HS-5 (cell line): ENCODE measurements around the gene LIN28B.

ENCODE experiments used
- DNase-seq: peaks from one replicate; pipeline ENCODE4 v3.0.0-alpha.2; 2012; ENCODE audit warnings: low read depth

LIN28B gene

GRCh38 chr6:105109955-105110895, 153.3 kb downstream of the LIN28B start:
- no peak for DNase-seq

DNA sequence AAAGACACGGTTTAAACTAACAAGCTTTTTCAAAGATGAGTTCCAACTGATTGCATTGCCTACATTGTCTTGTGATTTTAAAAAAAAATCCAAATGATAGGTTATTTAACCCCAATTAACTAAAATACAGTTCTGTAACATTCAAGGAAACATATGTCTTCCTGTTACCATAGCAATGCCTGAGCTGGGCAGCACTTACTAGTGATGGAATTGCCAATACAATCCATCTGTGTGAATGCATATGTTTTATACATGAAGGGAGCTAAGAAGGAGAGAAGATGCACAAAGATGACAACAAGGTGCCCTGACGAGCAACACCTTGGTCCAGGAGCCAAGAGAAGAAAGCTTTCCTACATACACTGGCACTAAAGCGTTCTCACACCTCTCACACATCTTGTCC, 154.2 kb downstream of the LIN28B start:
- DNase-seq: no peak

DNA sequence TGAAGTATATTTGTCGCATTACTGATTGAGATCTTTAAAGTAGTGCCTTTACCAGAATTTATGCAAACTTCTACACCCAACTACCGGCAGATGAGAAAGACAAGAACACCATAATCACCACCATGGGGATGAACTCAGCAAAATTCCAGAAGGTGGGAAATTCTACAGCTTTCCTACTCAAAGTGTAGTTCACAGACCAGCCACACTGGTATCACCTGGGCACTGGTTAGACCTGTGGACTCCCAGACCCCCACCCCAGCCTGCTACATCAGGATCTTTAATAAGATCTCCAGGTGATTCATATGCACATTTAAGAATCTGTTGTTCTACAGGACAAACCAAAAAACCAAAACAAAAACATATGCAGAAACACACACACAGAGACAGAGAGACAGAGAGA, 155.0 kb downstream of the LIN28B start:
- no peak for DNase-seq

DNA sequence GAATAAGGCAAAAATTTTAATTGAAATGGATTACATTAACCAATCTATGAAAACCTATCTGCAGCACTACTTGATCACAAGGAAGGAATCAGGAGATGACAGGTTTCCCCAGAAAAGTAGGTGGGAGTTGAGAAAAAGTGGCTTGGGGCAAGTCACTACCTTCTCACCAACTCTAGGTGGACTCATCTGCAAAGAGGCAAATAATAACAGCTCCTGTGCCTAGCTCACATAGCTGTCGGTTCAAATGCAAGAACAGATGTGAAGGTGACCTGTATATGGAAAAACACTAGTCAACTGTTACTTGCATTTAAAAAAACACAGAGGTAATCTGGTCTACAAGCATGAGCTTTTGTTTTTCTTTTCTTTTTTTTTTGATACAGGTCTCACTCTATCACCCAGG, 155.7 kb downstream of the LIN28B start:
- DNase-seq: no peak

DNA sequence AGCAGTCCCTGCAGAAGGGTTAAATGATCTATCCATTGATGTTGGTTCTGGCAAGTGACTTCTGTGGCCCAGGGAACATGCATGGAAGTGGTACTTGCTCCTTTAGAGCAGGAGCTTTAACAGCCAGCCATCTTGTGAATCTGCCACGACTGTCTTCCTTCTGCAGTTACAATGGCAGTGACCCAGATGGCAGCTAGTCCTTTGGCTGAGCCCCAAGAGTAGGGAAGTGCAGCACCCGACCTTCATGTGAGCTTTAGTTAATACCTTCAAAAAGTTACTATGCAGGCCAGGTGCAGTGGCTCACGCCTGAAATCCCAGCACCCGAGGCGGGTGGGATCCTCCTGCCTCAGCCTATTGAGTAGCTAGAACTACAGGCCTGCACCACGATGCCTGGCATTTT, 156.5 kb downstream of the LIN28B start:
- no peak for DNase-seq

DNA sequence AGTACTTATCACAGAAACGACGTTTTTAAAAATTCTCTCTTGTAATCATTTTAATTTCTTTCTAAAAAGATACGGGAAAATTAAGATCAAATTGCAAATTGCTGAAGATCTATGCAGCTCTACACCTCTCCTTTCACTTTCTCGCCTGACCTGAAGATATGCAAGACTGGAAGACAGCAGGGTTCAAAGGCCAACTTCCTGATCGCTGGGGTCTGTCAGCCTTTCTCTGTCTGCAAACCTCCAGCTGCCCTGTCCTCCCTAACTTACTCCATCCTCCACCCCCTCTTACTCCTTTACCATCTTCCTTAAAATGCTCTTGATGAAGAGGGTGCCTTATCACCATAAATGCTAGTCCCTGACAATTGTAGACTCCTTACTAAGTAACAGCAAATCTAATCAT, 159.2 kb downstream of the LIN28B start:
- DNase-seq: no peak

DNA sequence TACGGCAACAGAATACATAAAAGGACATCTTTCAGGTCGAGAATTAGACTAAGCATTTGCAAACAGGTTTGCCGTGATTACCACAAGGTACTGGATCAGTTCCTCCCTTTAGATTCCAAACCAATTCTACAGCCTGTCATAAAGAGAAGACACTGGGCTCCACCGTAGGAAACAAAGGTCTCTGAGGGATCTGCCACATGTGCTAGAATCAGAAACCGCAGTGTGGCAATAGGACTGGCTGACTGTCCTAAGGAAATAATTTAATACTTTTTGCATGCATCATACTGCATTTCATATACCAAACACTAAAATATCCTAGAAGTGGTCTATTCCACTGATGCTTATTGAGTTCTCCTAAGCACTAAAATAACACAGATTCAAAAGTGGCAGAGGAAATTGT, 163.7 kb downstream of the LIN28B start:
- DNase-seq: peak; percentile 24

DNA sequence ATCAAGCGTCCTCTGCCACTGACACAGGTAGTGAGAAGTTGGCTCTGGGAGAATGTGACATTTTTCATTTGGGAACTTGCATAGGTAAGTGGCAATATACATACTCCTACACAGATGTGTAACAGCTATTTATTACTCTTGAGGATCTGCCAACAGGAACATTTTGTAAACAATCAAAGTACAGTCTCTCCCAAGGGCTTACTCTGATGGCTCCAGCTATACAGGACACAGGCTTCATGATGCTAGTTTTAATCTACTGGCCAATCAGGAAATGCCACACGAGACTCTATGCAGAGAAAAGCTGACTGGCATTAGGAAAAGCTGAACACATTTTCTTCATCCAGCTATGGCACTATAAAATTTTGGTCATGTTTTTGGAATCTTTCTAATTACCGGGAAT, 165.1 kb downstream of the LIN28B start:
- DNase-seq: no peak

GRCh38 chr6:105122717-105123116, 165.8 kb downstream of the LIN28B start:
- no peak for DNase-seq
